Measurements from ENCODE around the gene ARL5B.

DNA sequence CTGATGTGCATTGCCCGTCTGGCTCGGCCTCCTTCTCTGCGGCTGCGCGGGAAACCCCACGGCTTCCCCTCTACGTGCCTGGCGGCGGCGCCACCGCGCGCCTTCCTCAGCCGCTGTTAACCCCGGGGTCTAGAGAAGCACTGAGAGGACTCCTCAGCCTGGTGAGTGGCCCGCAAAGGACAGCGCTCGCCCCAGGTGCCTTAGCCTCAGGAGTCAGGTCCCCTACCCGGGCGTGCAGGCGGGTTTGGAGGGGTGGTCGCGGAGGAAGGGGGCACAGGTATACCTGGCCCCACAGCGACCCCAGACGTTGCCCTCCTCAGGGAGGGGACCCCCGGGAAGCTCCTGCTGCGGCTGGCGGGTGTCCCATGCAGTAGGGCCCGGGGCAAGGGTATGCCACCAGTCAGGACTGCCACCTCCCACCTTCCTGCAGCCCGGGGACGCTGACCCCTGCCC lies 51.0 kb downstream of the ARL5B start:
- TF ChIP-seq, protein P1, sequence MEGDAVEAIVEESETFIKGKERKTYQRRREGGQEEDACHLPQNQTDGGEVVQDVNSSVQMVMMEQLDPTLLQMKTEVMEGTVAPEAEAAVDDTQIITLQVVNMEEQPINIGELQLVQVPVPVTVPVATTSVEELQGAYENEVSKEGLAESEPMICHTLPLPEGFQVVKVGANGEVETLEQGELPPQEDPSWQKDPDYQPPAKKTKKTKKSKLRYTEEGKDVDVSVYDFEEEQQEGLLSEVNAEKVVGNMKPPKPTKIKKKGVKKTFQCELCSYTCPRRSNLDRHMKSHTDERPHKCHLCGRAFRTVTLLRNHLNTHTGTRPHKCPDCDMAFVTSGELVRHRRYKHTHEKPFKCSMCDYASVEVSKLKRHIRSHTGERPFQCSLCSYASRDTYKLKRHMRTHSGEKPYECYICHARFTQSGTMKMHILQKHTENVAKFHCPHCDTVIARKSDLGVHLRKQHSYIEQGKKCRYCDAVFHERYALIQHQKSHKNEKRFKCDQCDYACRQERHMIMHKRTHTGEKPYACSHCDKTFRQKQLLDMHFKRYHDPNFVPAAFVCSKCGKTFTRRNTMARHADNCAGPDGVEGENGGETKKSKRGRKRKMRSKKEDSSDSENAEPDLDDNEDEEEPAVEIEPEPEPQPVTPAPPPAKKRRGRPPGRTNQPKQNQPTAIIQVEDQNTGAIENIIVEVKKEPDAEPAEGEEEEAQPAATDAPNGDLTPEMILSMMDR (IDR thresholded peaks at IDR 0.05; ENCODE audit: insufficient read depth, low read length, poor library complexity, severe bottlenecking), result no peak
- TF ChIP-seq EZH2phosphoT487 (conservative IDR thresholded peaks at IDR 0.05; ENCODE audit: low read length), result no peak
